Tibial nerve (tissue), 4 donors: Measurements from ENCODE around the gene ECE1. TPM values are rescaled to one million over a fixed set of nuclear protein-coding genes. Genes with fewer than 3 reads are reported as not detected.
"Not testable (repeated sequence)": the region's sequence is repeated elsewhere in the genome, so short reads cannot be mapped to it uniquely, and the experiment has no call there.

Experiments
- DNase-seq, 2 donors: peaks; one replicate each; pipeline ENCODE4 v3.0.0-alpha.2; 2019; ENCODE audit warnings: low spot score in 2 of 2
- H3K27ac ChIP-seq, 4 donors: fragments of 200-600 bp; sonication (generic) in 3 of 4; one replicate each; pipeline ENCODE4 v1.5.1; 2017 to 2019; ENCODE audit warnings: mild to moderate bottlenecking in 1 of 4
- H3K27me3 ChIP-seq, 2 donors: fragments of 200-600 bp; sonication (generic) in 1 of 2; one replicate each; pipeline versions ENCODE4 v1.5.1 to v1.6.0; 2017 to 2019
- H3K36me3 ChIP-seq, 3 donors: fragments of 200-600 bp; sonication (generic); one replicate each; pipeline ENCODE4 v1.5.1; 2018 to 2019
- H3K4me1 ChIP-seq, 4 donors: fragments of 200-600 bp; sonication (generic) in 3 of 4; one replicate each; pipeline ENCODE4 v1.5.1; 2017 to 2019
- H3K4me3 ChIP-seq, 4 donors: fragments of 200-600 bp; sonication (generic) in 3 of 4; one replicate each; pipeline ENCODE4 v1.5.1; 2017 to 2019; ENCODE audit warnings: mild to moderate bottlenecking in 1 of 4, moderate library complexity in 1 of 4
- H3K9me3 ChIP-seq, 4 donors: fragments of 200-600 bp; sonication (generic) in 3 of 4; one replicate each; pipeline ENCODE4 v1.5.1; 2017 to 2019
- EP300 ChIP-seq, 2 donors: sonication (generic); formaldehyde crosslinking; IDR thresholded peaks; one replicate each; pipeline ENCODE4 v1.6.1; 2017; ENCODE audit warnings: antibody characterized with exemption in 2 of 2, mild to moderate bottlenecking in 1 of 2
- POLR2A ChIP-seq, 2 donors: fragments of 450-650 bp; IDR thresholded peaks; one replicate each; pipeline ENCODE4 v1.6.1; 2017; ENCODE audit warnings: antibody characterized with exemption in 2 of 2, mild to moderate bottlenecking in 2 of 2, moderate library complexity in 2 of 2
- WGBS, 2 donors: methylation state at CpG; one replicate each; pipeline ENCODE4 v1.1.5; 2018; 5-methylcytosine and 5-hydroxymethylcytosine counted together
- total RNA-seq, 4 donors: library from RNA; depleted of rRNA; stranded (reverse); fragments of >200 nt; gene quantifications; one replicate each; pipeline ENCODE4 v1.1.0, GENCODE V29; 2016
- TF ChIP-seq, protein P1 (sequence below), 5 experiments: fragments of 200-600 bp in 3 of 5; fragments of 450-650 bp in 2 of 5; sonication (generic) in 3 of 5; IDR thresholded peaks; one replicate each; pipeline ENCODE4 v1.5.1; 2016 to 2019; ENCODE audit warnings: antibody characterized with exemption in 5 of 5, mild to moderate bottlenecking in 3 of 5, moderate library complexity in 2 of 5

The ECE1 gene
- total RNA-seq, 4 donors from 2014 or later: 84.1 to 128 (median 110) TPM

DNA sequence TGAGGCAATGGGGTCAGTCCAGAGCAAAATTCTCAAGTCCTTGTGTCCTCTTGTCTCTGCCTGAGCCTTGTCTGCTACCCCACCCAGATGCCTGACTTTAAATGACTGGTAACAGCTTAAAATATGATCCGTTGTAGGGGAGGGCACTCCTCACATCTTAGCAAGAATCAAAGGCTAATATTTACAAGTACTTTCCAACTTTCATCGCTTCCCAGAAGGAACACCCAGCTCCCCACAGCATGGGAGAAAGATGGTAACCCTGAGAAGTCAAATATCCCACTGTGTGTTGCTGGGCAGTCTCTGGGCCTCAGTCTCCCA lies 5.2 kb downstream of the ECE1 start:
- Histone ChIP-seq H3K4me3 (no peak overlapping the region), H3K27ac (peak overlapping the region in 2 of 4 donors; percentile 58 to 71), H3K4me1 (peaks cover 0 to 59% (median 28%) of the 10 kb centered on the region in 4 donors), H3K36me3 (peaks cover 0 to 8% (median 0%) of the 10 kb centered on the region in 3 donors), H3K27me3 (no peaks in the 10 kb centered on the region), H3K9me3 (no peaks in the 10 kb centered on the region)
- DNase-seq: no peak
- WGBS, 2 donors: 52 to 55% methylated on average over 2 of the region's 2 CpGs
- TF ChIP-seq, protein P1, sequence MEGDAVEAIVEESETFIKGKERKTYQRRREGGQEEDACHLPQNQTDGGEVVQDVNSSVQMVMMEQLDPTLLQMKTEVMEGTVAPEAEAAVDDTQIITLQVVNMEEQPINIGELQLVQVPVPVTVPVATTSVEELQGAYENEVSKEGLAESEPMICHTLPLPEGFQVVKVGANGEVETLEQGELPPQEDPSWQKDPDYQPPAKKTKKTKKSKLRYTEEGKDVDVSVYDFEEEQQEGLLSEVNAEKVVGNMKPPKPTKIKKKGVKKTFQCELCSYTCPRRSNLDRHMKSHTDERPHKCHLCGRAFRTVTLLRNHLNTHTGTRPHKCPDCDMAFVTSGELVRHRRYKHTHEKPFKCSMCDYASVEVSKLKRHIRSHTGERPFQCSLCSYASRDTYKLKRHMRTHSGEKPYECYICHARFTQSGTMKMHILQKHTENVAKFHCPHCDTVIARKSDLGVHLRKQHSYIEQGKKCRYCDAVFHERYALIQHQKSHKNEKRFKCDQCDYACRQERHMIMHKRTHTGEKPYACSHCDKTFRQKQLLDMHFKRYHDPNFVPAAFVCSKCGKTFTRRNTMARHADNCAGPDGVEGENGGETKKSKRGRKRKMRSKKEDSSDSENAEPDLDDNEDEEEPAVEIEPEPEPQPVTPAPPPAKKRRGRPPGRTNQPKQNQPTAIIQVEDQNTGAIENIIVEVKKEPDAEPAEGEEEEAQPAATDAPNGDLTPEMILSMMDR (IDR thresholded peaks at IDR 0.05): no peak
- no peak for TF ChIP-seq EP300 (IDR thresholded peaks at IDR 0.05)
- TF ChIP-seq POLR2A (IDR thresholded peaks at IDR 0.05): no peak

GRCh38 chr1:21284206-21285054 lies 5.8 kb downstream of the ECE1 start:
- TF ChIP-seq EP300 (IDR thresholded peaks at IDR 0.05): peak in 1 of 2 donors; percentile 9
- TF ChIP-seq POLR2A (IDR thresholded peaks at IDR 0.05): no peak
- no peaks in the 10 kb centered on the region for H3K9me3 ChIP-seq
- H3K27ac ChIP-seq: peak overlapping the region in 2 of 4 donors; percentile 58 to 71
- peaks cover 0 to 8% (median 0%) of the 10 kb centered on the region in 3 donors for H3K36me3 ChIP-seq
- no peaks in the 10 kb centered on the region for H3K27me3 ChIP-seq
- H3K4me3 ChIP-seq: no peak overlapping the region
- no peak for DNase-seq
- 63 to 64% methylated on average over 17 of the region's 17 CpGs for WGBS, 2 donors
- peaks cover 0 to 59% (median 32%) of the 10 kb centered on the region in 4 donors for H3K4me1 ChIP-seq

- DNase-seq: no peak
- TF ChIP-seq EP300 (IDR thresholded peaks at IDR 0.05): no peak
- TF ChIP-seq, protein P1 (IDR thresholded peaks at IDR 0.05): no peak
- no peak for TF ChIP-seq POLR2A (IDR thresholded peaks at IDR 0.05)
- WGBS, 2 donors: 85 to 90% methylated on average over 7 of the region's 7 CpGs
- Histone ChIP-seq H3K27ac (peak overlapping the region in 2 of 4 donors; percentile 58 to 71), H3K27me3 (no peaks in the 10 kb centered on the region), H3K4me3 (no peak overlapping the region), H3K9me3 (no peaks in the 10 kb centered on the region), H3K36me3 (peaks cover 0 to 8% (median 0%) of the 10 kb centered on the region in 3 donors), H3K4me1 (peaks cover 0 to 59% (median 31%) of the 10 kb centered on the region in 4 donors)
These were observed 6.7 kb downstream of the ECE1 start for GRCh38 chr1:21283524-21283923.

DNA sequence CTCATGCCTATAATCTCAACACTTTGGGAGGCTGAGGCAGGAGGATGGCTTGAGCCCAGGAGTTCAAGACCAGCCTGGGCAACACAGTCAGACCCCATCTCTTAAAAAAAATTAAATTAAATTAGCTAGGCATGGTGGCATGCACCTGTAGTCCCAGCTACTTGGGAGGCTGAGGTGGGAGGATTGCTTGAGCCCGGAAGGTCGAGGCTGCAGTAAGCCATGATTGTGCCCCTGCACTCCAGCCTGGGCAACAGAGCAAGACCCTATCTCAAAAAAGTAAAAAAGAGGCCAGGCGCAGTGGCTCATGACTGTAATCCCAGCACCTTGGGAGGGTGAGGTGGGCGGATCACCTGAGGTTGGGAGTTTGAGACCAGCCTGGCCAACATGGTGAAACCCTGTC lies 8.2 kb downstream of the ECE1 start:
- not testable (repeated sequence) for H3K36me3 ChIP-seq, H3K9me3 ChIP-seq, DNase-seq, H3K4me3 ChIP-seq, H3K27me3 ChIP-seq
- peaks cover 0 to 65% (median 46%) of the 10 kb centered on the region in 4 donors for H3K4me1 ChIP-seq
- peak overlapping the region in 2 of 4 donors; percentile 82 to 88 for H3K27ac ChIP-seq
- WGBS, 2 donors: 90 to 99% methylated on average over 4 of the region's 4 CpGs

DNA sequence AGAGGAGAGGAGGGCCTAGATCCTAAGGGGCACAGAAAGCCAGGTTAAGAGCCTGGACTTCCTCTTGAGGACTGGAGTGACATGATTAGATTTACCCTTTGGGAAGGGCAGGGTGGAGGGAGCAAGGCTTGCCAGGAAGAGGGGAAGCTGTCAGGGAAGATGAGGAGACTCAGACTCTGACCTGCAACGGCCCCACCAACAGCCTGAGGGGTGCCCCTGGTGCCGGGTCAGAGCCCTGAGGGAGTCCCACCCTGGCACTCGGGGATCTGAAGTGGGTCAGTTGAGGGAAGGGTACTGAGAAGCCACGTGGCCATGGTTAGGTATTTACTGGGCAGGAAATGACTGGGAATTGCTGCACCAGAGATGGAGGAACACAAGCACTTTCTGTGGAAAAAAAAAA lies 9.8 kb downstream of the ECE1 start:
- H3K36me3 ChIP-seq: peaks cover 0 to 8% (median 0%) of the 10 kb centered on the region in 3 donors
- H3K4me1 ChIP-seq: peaks cover 0 to 73% (median 52%) of the 10 kb centered on the region in 4 donors
- no peaks in the 10 kb centered on the region for H3K27me3 ChIP-seq
- TF ChIP-seq, protein P1 (IDR thresholded peaks at IDR 0.05): no peak
- H3K9me3 ChIP-seq: no peaks in the 10 kb centered on the region
- no peak for DNase-seq
- no peak overlapping the region for H3K4me3 ChIP-seq
- H3K27ac ChIP-seq: peak overlapping the region; percentile 60 to 88 (median 77)
- 50 to 63% methylated on average over 4 of the region's 4 CpGs for WGBS, 2 donors

DNA sequence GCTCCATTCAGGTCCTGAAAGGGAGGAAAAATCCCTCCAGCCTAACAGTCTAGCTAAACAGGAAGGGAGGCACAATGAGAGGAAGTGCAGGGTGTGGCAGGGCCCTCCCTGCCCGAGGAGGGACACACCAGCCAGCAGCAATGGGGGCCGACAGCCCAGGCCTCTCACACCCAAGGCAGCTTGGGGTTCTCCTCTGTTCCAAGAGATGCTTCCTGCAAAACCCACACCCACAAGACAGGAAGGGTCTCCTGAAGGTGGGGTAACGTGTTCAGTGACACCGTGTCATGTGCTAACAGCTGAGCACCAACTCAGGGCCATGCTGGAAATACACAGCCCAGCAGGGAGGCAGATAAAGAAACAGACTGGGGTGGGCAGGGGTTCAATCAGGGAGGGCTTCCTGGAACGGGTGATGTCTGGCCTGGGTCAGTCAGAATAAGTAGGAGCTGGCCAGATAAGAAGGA lies 10.2 kb downstream of the ECE1 start:
- peak overlapping the region; percentile 60 to 88 (median 77) for H3K27ac ChIP-seq
- 33 to 53% methylated on average over 3 to 5 of the region's 5 CpGs for whole genome bisulfite sequencing, 2 donors
- DNase-seq: no peak
- no peak overlapping the region for H3K4me3 ChIP-seq
- TF ChIP-seq, protein P1 (IDR thresholded peaks at IDR 0.05): no peak
- TF ChIP-seq EP300 (IDR thresholded peaks at IDR 0.05) (peak in 1 of 2 donors; percentile 22), POLR2A (IDR thresholded peaks at IDR 0.05) (no peak)
- H3K9me3 ChIP-seq: no peaks in the 10 kb centered on the region
- peaks cover 0 to 73% (median 52%) of the 10 kb centered on the region in 4 donors for H3K4me1 ChIP-seq
- H3K27me3 ChIP-seq: no peaks in the 10 kb centered on the region
- peaks cover 0 to 8% (median 0%) of the 10 kb centered on the region in 3 donors for H3K36me3 ChIP-seq
